Activated CD4-positive, CD25-positive, alpha-beta regulatory T cell treated with anti-CD3 and anti-CD28 coated beads, Interleukin-2, amount 50 U/mL, for 24 hours (primary cell): ENCODE data around the gene ATL3.
"Not testable (repeated sequence)": the region's sequence is repeated elsewhere in the genome, so short reads cannot be mapped to it uniquely, and the experiment has no call there.

Source experiments
- ATAC-seq, 2 donors: fragments of 150-1000 bp; cut with Tn5 transposase; one replicate each; pipeline ENCODE4 v1.10.0; 2021; ENCODE audit warnings: mild to moderate bottlenecking in 1 of 2, moderate library complexity in 1 of 2

ATL3 gene

GRCh38 chr11:63581224-63581623, 90.0 kb downstream of the ATL3 start:
- not testable (repeated sequence) for ATAC-seq

- not testable (repeated sequence) for ATAC-seq
Measured at GRCh38 chr11:63578882-63579281, 92.3 kb downstream of the ATL3 start.

- ATAC-seq, result no peak
Measured at GRCh38 chr11:63574856-63575602, 96.1 kb downstream of the ATL3 start.
